Measurements from ENCODE around the gene RAVER2. TPM values are rescaled to one million over a fixed set of nuclear protein-coding genes. Genes with fewer than 3 reads are reported as not detected.
A peak's percentile ranks its signal among the peaks of the same experiment; 100 is the strongest.
"Not testable (repeated sequence)": the region's sequence is repeated elsewhere in the genome, so short reads cannot be mapped to it uniquely, and the experiment has no call there.

Gene RAVER2, protein sequence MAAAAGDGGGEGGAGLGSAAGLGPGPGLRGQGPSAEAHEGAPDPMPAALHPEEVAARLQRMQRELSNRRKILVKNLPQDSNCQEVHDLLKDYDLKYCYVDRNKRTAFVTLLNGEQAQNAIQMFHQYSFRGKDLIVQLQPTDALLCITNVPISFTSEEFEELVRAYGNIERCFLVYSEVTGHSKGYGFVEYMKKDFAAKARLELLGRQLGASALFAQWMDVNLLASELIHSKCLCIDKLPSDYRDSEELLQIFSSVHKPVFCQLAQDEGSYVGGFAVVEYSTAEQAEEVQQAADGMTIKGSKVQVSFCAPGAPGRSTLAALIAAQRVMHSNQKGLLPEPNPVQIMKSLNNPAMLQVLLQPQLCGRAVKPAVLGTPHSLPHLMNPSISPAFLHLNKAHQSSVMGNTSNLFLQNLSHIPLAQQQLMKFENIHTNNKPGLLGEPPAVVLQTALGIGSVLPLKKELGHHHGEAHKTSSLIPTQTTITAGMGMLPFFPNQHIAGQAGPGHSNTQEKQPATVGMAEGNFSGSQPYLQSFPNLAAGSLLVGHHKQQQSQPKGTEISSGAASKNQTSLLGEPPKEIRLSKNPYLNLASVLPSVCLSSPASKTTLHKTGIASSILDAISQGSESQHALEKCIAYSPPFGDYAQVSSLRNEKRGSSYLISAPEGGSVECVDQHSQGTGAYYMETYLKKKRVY
- 11.5 TPM for total RNA-seq

DNA sequence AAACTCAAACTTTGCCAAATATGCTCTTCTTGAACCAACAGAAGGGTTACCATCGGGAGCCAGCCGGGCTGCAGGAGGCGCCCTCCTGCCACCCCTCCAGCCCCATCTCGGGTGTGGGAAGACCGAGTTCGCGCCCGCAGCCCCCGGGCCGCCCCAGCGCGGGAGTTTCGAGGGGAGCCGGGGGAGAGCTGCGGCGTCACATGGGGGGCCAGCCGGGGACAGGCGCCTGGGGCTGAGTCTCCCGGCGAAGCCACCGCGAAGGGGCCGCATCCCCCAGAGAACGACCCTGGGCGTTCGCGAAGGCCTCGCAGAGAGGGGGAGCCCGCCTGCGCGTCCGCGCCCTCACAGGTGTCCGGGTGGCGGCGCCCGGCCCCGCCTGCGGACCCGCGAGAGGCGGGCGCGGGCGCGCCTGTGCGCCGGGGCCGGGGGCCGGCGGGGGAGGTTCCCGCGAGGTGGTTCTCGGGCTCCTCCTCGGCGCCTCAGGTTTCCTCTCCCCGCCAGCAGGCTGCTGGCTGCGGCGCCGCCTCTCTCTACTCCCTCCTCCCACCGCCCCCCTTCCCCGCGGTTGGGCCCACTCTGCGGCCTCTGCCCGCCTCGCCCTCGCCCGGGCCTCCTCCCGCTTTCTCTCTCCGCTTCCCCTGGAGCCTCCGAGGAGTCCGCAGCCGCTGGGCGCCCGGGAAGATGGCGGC is at the start of gene RAVER2:
TSS of gene RAVER2 (plus strand) at position 584 of the 689 bp plus-strand sequence. CDS start at position 682, 98 bp downstream.
- DNase-seq (ENCODE audit: low spot score), result peak; percentile 74

DNA sequence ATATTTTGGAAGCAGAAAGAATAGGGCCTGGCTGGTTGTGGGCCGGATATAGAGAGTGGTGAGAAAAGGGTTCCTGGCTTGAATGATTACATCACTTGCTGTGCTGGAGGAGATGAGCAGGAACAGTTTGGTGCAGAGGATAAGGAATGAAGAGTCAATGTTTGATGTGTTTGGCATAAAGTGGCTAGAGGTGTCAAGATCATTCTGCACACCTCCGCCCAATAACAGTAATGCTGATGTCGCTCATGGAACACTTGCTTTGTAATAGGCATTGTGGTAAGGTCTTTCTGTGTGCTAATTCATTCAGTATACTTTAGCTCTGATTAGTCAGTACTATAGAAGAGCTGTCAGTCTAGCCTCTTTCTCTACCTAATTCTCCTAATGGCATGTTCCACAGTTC is 48.0 kb upstream of the RAVER2 start:
- DNase-seq (ENCODE audit: low spot score), result no peak

DNA sequence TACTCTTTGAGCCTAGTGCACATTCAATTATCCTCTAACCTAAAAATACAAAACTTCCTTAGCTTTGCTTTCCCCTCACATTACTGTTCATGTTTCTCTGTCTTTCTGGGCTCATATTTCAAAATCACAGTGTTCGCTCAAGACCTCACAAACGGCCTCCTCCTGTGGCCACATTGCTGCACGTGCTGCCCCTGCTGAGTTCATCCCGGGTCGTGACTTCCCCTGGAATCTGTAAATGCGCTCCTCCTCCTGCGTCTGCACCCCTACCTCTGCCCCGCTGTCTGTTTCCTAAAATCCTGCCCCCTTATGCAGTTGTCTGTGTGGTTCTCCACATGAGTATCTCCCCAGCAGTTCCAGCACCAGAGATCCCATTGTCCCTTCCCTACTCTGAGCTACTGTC is 45.5 kb upstream of the RAVER2 start:
- no peak for DNase-seq (ENCODE audit: low spot score)

DNA sequence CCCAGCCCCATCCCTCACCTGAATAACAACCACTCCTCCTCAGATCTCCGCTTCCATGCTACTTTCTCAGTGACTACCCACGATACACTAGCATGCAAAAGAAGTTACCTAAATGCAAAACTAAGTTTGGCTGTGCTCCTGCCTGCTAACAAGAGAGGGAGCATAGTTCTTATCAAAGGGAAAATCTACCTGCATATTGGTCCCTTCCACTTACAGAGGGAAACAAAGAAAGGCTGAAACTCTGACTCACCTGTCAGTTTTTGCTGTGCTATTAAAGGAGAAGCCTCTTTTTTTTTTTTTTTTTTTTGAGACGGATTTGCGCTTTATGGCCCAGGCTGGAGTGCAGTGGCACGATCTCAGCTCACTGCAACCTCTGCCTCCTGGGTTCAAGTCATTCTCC is 43.8 kb upstream of the RAVER2 start:
- DNase-seq (ENCODE audit: low spot score), result no peak

DNA sequence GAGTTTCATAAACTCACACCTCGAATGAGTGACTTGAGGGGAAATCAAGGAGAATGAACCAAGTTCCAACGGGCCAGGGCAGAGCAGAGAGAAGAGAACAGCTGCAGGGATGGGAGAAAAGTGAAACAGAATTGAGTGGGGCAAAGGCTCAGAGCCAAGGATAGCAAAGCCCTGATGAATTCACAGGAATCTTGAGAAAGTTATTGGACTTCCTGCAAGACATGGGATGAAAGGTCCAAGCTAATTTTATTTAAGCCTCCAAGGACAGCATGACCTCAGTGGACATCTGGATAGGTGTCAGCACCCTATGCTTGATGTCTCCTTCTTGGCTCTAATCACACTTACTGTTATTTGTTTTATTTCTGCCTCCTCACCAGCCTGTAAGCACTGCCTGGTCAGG is 43.0 kb upstream of the RAVER2 start:
- DNase-seq (ENCODE audit: low spot score), result no peak

DNA sequence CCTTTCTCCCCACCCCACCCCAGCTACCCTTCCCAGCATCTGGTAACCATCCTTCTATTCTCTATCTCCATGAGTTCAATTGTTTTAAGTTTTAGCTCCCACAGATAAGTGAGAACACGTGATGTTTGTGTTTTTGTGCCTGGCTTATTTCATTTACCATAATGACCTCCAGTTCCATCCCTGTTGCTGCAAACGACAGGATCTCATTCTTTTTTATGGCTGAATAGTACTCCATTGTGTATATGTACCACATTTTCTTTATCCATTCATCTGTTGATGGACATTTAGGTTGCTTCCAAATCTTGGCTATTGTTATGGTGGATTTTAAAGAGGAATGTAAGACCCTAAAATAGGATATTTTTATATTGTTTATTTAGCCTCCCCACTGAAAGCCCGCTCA is 42.2 kb upstream of the RAVER2 start:
- DNase-seq (ENCODE audit: low spot score), result not testable (repeated sequence)

DNA sequence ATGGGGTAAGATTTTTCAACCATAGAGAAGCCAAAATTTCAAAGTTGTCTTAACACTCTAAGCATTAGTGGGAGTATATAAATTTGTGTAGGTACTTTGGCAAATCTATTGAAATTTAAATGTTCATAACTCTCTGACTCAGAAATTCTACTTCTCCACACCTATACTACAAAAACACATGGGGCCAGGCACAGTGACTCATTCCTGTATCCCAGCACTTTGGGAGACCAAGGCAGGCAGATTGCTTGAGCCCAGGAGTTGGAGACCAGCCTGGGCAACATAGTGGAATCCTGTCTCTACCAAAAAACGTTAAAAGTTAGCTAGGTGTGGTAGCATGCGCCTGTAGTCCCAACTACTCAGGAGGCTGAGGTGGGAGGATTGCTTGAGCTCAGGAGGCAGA is 41.3 kb upstream of the RAVER2 start:
- DNase-seq (ENCODE audit: low spot score), result no peak

DNA sequence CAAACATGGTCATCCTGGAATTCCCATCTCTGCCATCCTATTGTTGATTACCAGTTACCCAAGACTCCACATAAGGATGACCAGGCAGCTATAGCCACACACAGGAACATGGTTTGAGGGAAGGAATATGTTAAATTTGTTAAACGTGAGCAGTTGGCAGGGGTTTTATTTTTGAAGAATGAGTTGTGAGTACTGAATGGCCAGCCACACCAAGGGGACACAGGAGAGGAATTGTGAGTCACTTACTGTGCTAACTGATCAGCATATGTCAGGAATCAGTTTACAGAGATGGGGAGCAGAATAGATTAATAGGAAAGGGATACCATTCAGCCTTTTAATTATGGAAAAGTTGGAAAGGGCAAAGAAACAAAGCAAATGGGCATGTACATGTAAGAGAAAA is 39.3 kb upstream of the RAVER2 start:
- DNase-seq (ENCODE audit: low spot score), result no peak

DNA sequence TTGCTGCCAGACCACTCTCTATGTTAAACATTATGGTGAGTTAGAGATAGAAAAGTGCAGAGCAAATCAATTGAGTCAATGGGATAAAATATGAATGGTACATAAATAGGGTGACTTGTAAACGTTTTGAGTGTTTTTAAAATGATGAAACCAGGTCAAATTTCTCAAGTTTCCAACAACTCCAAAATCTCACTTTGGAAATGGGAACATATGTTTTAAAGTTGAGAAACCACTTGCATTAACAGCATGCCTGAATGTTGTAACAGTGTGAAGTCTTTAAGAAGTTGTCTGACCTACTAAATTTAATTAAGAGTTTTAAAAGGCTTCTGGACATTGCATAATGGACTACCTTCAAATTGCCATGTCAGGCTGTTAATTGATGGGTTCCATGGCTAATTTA is 33.6 kb upstream of the RAVER2 start:
- no peak for DNase-seq (ENCODE audit: low spot score)

DNA sequence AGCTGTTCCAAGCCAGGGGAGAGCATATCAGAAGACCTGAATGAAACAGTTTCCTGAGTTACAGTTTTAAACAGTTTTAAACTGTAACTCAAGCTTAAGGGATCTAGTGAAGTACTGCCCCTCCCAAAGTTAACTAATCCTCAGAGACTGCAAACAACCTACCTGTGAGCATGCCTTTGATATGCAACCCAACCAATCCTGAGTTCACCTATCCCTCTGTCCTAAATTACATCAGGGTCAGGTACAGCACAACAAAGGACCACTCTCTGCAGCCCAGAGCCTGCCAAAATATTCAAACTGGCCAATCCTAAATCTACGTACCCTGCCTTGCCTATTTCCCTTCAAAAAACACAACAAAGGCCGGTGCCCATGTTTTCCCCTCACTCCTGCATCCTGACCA is 32.8 kb upstream of the RAVER2 start:
- DNase-seq (ENCODE audit: low spot score), result no peak

DNA sequence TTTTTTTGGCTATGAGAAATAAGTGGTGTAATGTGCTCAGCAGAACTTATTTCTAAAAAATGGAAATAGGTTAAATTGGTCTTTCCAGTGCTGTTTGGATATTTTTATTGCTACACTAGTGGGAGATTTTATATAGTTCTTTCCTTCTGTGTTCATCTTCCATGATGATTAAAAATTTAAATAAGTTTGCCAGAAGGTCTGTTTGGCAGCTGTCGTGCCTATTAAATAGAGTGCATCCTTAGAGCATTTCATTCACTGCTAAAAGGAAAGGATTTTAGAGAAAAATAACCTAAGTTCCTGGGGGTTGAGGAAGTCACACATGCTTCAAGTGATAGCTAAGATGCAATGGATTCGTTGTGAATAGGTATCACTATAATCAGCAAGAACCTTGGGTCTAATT is 29.7 kb upstream of the RAVER2 start:
- no peak for DNase-seq (ENCODE audit: low spot score)

DNA sequence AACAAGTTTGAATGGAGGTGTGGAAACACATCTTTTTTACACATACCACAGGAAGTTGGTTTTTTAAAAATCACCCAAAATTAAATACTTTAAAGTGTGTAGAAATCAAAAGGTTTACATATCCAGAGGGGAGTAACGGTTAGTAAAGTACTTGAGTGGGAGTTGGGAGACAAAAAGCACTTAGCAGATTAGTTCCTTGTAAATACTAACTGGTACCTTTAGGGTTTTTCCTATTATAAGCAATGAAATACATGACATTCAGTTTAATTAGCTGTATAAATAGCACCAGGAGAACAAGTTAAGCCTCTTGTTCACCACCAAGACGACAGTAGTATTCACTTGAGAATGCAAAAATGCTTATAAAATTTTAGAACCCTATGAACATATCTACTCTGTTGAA is 23.7 kb upstream of the RAVER2 start:
- DNase-seq (ENCODE audit: low spot score), result no peak

DNA sequence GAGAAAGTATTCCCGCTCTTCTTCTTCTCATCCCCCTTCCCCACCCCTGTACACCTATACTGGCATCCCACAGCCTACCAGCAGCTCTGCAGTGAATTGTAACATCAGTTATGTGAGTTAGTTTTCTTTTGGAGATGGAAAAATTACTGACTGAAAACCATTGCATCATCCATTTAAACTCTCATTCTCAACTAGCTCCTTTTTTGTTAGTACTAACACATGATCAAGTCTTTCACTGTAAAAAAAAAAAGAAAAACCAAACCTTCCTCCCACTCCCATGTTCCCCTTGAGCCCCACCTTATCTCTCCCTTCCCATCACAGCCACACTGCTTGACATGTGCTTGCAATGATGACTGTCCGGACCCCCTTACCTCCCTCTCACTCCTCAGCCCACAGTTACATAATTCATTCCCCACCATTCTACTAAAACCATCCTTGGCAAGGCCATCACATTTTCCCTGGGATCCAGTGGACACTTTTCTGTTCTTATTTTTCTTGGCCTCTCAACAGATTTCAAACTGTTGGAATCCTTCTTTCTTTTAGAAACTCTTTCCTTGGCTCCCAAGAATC is 23.2 kb upstream of the RAVER2 start:
- DNase-seq (ENCODE audit: low spot score), result no peak

DNA sequence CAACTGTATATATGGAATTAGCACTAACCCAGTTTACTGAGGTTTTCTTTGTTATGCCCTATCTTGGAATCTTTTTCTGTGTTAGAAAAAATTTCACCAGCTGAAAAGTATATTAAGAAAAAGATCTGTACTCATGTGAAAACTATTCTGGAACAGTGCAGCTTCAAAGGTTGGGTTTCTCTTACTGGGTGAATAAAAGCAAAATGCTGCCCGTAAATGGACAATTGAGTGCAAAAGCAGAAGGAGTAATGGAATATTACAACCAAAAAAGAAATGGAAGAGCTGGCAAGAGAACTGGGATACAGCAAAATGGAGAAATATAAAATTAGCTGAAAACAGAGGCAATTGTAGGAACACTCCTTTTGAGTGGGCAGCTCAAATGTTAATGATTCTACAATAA is 17.0 kb upstream of the RAVER2 start:
- DNase-seq (ENCODE audit: low spot score), result no peak

DNA sequence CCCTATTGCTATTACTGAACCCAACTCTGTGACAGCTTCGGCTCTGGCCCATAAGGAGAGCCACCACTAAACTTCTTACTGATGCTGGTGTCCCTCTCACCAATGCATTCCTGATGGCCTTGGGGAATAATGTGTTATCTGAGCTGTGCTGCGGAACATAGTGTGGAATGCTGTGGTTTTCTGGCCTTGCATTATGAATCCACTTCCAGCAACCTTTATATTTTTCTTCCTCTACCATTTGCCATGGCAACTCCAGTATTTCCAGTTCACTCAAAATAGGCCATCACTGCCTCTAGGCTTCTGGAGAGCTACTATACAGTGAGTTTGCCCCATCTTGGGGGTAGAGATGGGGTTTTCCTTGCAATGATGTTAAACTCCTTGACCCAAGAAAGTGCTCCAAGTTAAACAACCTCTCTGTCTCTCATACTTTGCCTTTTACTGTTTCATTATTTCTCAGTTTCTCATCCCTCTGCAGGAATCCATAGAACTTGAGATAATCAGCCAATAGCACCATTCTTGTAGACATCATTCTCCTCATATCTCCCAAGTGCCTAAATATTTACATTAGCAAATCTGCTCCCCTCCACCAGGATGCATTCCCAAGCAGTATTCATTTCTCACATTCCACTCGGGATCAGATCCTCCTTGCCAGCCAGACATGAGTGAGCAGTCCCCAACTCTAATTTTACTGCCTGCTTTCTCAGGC is 11.1 kb upstream of the RAVER2 start:
- DNase-seq (ENCODE audit: low spot score), result no peak

DNA sequence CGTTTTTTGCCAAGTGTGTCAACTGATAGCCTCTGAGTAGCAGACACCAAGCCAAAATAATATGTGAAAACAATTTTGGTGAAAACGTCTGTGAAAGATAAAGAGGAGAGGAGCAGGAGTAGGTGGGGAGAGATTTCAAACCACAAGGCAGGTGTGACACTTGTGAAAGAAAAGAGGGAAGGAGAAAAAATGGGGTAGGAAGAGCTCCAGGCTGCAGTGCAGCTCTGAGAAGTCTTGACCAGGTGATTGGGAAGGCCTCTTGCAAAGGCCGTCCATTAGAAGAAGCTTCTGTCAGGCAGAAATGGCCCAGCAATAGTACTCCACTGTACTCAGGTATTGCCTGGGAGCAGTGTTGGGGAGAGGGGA is 10.6 kb upstream of the RAVER2 start:
- DNase-seq (ENCODE audit: low spot score), result no peak

DNA sequence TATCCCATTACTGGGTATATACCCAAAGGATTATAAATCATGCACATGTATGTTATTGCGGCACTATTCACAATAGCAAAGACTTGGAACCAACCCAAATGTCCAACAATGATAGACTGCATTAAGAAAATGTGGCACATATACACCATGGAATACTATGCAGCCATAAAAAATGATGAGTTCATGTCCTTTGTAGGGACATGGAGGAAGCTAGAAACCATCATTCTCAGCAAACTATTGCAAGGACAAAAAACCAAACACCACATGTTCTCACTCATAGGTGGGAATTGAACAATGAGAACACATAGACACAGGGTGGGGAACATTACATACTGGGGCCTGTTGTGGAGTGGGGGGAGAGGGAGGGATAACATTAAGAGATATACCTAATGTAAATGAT is 4.2 kb upstream of the RAVER2 start:
- DNase-seq (ENCODE audit: low spot score), result not testable (repeated sequence)

DNA sequence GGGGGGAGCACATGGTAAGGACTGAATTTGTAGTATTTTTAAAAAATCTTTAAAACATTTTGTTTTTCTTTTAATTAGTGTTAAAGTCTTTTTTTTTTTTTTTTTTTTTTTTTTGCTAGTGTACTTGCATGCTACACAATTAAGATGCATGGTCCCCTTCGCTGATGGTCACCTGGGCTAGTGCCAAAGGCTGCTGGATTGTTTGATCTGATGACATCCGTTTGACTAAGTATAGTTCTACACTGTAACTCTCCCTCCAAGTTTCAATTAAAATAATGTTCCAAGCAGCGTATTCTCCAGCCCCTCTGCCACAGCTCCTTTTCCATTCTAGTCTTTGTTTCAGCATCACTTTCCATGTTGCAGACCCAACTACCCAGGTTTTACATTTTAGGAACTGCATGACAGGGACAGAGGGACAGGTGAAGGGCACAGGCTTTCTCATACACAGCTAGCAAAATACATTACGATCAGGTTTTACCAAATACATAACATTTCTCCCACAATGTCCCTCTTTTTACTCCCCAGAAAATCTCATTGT is 852 bp upstream of the RAVER2 start:
- DNase-seq (ENCODE audit: low spot score), result no peak

DNA sequence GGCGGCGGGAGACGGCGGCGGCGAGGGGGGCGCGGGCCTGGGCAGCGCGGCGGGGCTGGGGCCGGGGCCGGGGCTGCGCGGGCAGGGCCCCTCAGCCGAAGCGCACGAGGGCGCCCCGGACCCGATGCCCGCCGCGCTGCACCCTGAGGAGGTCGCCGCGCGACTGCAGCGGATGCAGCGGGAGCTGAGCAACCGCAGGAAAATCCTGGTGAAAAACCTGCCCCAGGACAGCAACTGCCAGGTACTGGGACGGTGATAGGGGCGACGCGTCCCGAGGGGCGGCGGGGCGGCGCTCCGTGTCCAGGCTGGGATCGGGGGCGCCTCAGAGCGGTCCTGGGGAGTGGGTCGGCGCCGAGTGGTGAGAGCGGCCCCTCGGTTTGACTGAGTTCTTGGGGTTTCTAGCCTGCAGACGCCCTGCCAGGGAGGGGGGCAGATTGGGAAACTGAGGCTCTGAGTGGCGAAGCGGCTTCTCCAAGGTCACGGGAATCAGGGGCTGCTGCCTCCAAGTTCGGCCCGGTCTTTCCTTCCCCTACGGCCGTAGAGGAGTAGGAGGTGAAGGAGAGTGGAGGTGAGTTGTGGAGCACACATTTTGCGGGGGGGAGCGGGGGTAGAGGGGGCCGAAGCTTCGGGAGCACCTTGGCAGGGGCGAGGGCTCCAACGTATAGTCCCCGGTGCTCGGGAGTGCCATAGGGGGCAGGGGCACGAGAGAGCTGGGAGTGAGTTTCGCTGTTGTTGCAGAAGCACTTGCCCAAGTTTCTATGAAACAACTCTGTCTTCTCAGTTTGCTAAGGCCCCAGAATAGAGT is 508 bp downstream of the RAVER2 start:
- DNase-seq (ENCODE audit: low spot score), result peak; percentile 52

DNA sequence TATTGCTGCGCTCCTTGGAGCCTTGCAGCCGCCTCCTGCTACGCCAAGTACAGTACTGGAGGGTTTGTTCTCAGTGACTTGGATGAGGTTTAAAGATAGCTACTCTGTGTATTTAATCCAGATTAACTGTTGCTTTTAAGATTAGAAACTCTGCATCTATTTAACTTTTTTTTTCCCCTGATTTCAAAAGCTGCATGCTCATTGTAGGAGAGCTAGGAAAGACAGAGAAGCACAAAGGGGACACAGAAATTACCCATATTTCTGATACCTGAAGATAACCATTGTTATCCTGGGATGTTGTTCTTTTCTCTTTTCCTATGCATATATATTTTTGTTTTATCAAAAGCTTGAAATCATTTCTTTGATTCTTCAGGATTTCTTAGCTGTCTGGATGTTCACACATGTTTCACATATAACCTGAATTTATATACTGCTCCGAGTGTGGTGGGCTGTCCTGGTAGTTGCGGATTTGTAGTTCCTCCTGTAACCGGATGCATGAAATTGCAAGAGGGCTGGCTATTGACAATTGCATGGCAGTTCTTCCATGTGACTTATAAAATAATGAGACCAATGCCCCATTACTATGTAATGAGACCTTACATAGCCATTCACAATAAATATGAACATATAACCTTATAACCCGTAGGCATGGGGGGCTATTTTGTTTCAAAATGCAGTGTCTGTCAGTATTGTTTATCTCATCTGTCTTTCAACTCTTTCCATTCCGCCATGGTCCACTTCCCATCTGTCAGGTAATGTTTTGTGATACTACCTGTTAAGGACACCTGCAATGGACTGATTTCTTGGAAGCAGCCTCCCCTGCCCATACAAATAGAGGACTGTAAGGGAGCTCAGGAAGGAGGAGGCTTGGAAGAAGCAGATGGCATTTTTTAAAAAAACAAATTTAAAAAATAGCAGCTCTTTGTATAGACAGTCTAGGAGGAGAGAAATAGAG is 1.4 kb downstream of the RAVER2 start:
- DNase-seq (ENCODE audit: low spot score), result no peak

Measured in ureter (tissue), 1 donor.